Loucy (cell line): ENCODE measurements around the gene DNAJB6.

Source experiments
- CTCF ChIP-seq: fragments of 200-600 bp; sonication (generic); conservative IDR thresholded peaks from 2 replicates; pipeline ENCODE4 v1.5.1; 2014; ENCODE audit warnings: mild to moderate bottlenecking, antibody characterized with exemption, low read length
- EZH2phosphoT487 ChIP-seq: fragments of 200-600 bp; IDR thresholded peaks from 2 replicates; pipeline ENCODE4 v1.6.1; 2018; ENCODE audit warnings: antibody characterized with exemption, mild to moderate bottlenecking, moderate library complexity, borderline replicate concordance

- no peak for TF ChIP-seq CTCF
- TF ChIP-seq EZH2phosphoT487: no peak
These were observed 81.6 kb downstream of the DNAJB6 start for GRCh38 chr7:157418204-157419034.
